Body of pancreas (tissue), 4 donors: ENCODE data around the gene TMEM184A. TPM values are rescaled to one million over a fixed set of nuclear protein-coding genes. Genes with fewer than 3 reads are reported as not detected.
A peak's percentile ranks its signal among the peaks of the same experiment; 100 is the strongest.

Experiments
- ATAC-seq: fragments of 150-250 bp; one replicate; pipeline ENCODE4 v1.9.1; 2016
- DNase-seq, 4 donors: peaks; one replicate each; pipeline ENCODE4 v3.0.0-alpha.2; 2019
- H3K27ac ChIP-seq, 4 donors: fragments of 200-600 bp; sonication (generic); 1 replicate in 3 of 4; 2 replicates in 1 of 4; pipeline versions ENCODE4 v1.5.1 to v1.6.1; 2016 to 2019; ENCODE audit warnings: mild to moderate bottlenecking in 1 of 4, mixed read lengths in 1 of 4, moderate library complexity in 1 of 4
- H3K27me3 ChIP-seq, 2 donors: fragments of 200-600 bp; sonication (generic); one replicate each; pipeline ENCODE4 v1.6.0; 2016; ENCODE audit warnings: mild to moderate bottlenecking in 1 of 2
- H3K36me3 ChIP-seq, 2 donors: fragments of 200-600 bp; sonication (generic); replicated peaks in 1 of 2; 2 replicates each; pipeline ENCODE4 v1.5.1; 2016; ENCODE audit warnings: low read depth in 2 of 2; ENCODE audit not compliant: insufficient read depth in 1 of 2
- H3K4me1 ChIP-seq: fragments of 200-600 bp; sonication (generic); one replicate; pipeline ENCODE4 v1.6.0; 2016
- H3K4me3 ChIP-seq, 2 donors: fragments of 200-600 bp; sonication (generic); 1 replicate in 1 of 2; 2 replicates in 1 of 2; pipeline ENCODE4 v1.5.1; 2016 to 2019
- H3K9me3 ChIP-seq, 3 donors: fragments of 200-600 bp; sonication (generic); 1 replicate in 2 of 3; 2 replicates in 1 of 3; pipeline ENCODE4 v1.5.1; 2016
- POLR2A ChIP-seq, 3 donors: fragments of 450-650 bp; IDR thresholded peaks; one replicate each; pipeline ENCODE4 v1.6.1; 2016; ENCODE audit warnings: antibody characterized with exemption in 3 of 3, mild to moderate bottlenecking in 2 of 3
- WGBS, 2 donors: methylation state at CpG; one replicate each; pipeline ENCODE4 v1.1.5; 2017; 5-methylcytosine and 5-hydroxymethylcytosine counted together
- intact Hi-C: fragments of 100-400 bp; cut with DNase I; formaldehyde crosslinking; loops from one replicate; pipeline ENCODE4 v1.15.1; 2023
- total RNA-seq, 2 donors: library from RNA; depleted of rRNA; stranded (reverse); fragments of >200 nt; gene quantifications; one replicate each; pipeline ENCODE4 v1.1.0, GENCODE V29; 2016
- TF ChIP-seq, protein P1 (sequence below), 7 experiments: fragments of 450-650 bp in 4 of 7; fragments of 200-600 bp in 3 of 7; sonication (generic) in 3 of 7; IDR thresholded peaks; one replicate each; pipeline ENCODE4 v1.5.1; 2016 to 2019; ENCODE audit warnings: antibody characterized with exemption in 7 of 7

The TMEM184A gene
- total RNA-seq, 2 donors from 2014 or later = 21.0 to 65.3 TPM

DNA sequence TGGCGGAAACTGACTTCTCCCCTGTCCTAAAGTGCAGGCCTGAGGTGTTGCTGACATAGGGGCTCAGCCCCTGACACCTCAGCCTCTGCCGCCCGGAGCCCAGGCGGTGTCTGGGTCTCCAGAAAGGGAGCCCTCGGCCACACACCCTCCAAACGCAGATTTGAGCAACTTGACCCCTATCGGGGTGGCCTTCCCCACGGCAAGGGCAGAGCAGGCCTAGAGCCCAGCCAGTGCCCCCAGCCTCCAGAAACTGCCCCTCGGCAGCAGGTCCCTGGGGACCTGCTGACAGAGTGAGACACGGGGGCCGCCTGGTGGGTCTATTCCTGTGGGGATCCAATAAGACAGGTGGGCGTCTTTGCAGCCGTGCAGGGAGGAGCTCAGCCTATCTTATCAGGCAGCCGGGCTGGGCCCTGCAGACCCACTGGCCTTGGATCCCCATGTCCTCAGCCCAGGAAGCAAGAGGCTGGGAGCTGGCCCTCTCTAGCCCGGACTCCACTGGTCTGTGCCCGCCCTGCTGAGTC, 11.0 kb downstream of the TMEM184A start:
- ATAC-seq = no peak
- no peak for TF ChIP-seq POLR2A (IDR thresholded peaks at IDR 0.05)
- intact Hi-C loops = loop anchor here (5.0 kb wide), 1 partner anchor 43 kb away; the partner anchor contains the start of gene INTS1
- H3K27me3 ChIP-seq = no peaks in the 10 kb centered on the region
- H3K27ac ChIP-seq = peak overlapping the region in 3 of 4 donors; percentile 43 to 70 (median 69)
- H3K36me3 ChIP-seq = peaks cover 10 to 22% of the 10 kb centered on the region in 2 donors
- peak in 1 of 4 donors; percentile 24 for DNase-seq
- 77% methylated on average over 13 of the region's 16 CpGs; no CpG with 5 or more reads in 1 of the 2 donors for WGBS, 2 donors
- peaks cover 19% of the 10 kb centered on the region for H3K4me1 ChIP-seq
- H3K4me3 ChIP-seq = no peak overlapping the region
- H3K9me3 ChIP-seq = no peaks in the 10 kb centered on the region

GRCh38 chr7:1544178-1544895, 11.7 kb downstream of the TMEM184A start:
- 77 to 82% methylated on average over 17 to 41 of the region's 41 CpGs for WGBS, 2 donors

DNA sequence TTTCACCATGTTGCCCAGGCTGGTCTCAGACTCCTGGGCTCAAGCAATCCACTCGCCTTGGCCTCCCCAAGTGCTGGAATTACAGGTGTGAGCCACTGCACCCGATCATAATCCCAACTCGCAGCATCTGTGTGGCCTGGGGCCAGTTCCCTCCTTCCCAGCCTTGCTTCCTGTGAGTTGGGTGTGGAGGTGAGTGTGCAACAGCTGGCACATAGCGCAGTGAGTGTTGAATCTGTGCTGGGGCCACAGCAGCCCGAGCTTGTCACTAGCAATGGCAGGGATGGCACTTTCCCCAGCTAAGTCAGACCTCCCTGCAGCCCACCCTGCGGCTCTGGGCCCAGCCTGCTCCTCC, 12.2 kb downstream of the TMEM184A start:
- no peaks in the 10 kb centered on the region for H3K27me3 ChIP-seq
- peak in 2 of 4 donors; percentile 54 to 62 for DNase-seq
- peaks cover 17 to 19% of the 10 kb centered on the region in 2 donors for H3K36me3 ChIP-seq
- peak overlapping the region in 1 of 4 donors; percentile 8 for H3K27ac ChIP-seq
- intact Hi-C loops = no loop called here
- H3K9me3 ChIP-seq = no peaks in the 10 kb centered on the region
- H3K4me1 ChIP-seq = peaks cover 29% of the 10 kb centered on the region
- no peak overlapping the region for H3K4me3 ChIP-seq
- no peak for ATAC-seq
- no peak for TF ChIP-seq POLR2A (IDR thresholded peaks at IDR 0.05)
- TF ChIP-seq, protein P1, sequence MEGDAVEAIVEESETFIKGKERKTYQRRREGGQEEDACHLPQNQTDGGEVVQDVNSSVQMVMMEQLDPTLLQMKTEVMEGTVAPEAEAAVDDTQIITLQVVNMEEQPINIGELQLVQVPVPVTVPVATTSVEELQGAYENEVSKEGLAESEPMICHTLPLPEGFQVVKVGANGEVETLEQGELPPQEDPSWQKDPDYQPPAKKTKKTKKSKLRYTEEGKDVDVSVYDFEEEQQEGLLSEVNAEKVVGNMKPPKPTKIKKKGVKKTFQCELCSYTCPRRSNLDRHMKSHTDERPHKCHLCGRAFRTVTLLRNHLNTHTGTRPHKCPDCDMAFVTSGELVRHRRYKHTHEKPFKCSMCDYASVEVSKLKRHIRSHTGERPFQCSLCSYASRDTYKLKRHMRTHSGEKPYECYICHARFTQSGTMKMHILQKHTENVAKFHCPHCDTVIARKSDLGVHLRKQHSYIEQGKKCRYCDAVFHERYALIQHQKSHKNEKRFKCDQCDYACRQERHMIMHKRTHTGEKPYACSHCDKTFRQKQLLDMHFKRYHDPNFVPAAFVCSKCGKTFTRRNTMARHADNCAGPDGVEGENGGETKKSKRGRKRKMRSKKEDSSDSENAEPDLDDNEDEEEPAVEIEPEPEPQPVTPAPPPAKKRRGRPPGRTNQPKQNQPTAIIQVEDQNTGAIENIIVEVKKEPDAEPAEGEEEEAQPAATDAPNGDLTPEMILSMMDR (IDR thresholded peaks at IDR 0.05) = no peak
- 52 to 66% methylated on average over 3 to 6 of the region's 6 CpGs for WGBS, 2 donors

More at GRCh38 chr7:1544178-1544895, 11.7 kb downstream of the TMEM184A start:
- Histone ChIP-seq H3K9me3 (no peaks in the 10 kb centered on the region), H3K27me3 (no peaks in the 10 kb centered on the region), H3K4me1 (peaks cover 24% of the 10 kb centered on the region), H3K36me3 (peaks cover 17 to 24% of the 10 kb centered on the region in 2 donors), H3K4me3 (no peak overlapping the region), H3K27ac (peak overlapping the region in 2 of 4 donors; percentile 43 to 69)
- DNase-seq (no peak), ATAC-seq (no peak)
- intact Hi-C loops = no loop called here
- TF ChIP-seq POLR2A (IDR thresholded peaks at IDR 0.05) = no peak
- TF ChIP-seq, protein P1 (IDR thresholded peaks at IDR 0.05) = no peak

GRCh38 chr7:1542841-1543747, 12.9 kb downstream of the TMEM184A start:
- peak overlapping the region in 1 of 4 donors; percentile 30 for H3K27ac ChIP-seq
- no peak for TF ChIP-seq POLR2A (IDR thresholded peaks at IDR 0.05)
- TF ChIP-seq, protein P1 (IDR thresholded peaks at IDR 0.05) = no peak
- ATAC-seq = no peak

GRCh38 chr7:1542329-1542728, 13.7 kb downstream of the TMEM184A start:
- Histone ChIP-seq H3K9me3 (no peaks in the 10 kb centered on the region), H3K27ac (peak overlapping the region in 1 of 4 donors; percentile 30), H3K36me3 (peaks cover 16 to 17% of the 10 kb centered on the region in 2 donors), H3K4me1 (peaks cover 44% of the 10 kb centered on the region), H3K27me3 (no peaks in the 10 kb centered on the region), H3K4me3 (no peak overlapping the region)
- peak in 1 of 3 donors; percentile 2 for TF ChIP-seq POLR2A (IDR thresholded peaks at IDR 0.05)
- TF ChIP-seq, protein P1 (IDR thresholded peaks at IDR 0.05) = no peak
- DNase-seq (no peak), ATAC-seq (no peak)
- 85 to 88% methylated on average over 21 of the region's 21 CpGs for WGBS, 2 donors
- intact Hi-C loops = no loop called here

More at GRCh38 chr7:1542841-1543747, 12.9 kb downstream of the TMEM184A start:
- Histone ChIP-seq H3K36me3 (peaks cover 17 to 18% of the 10 kb centered on the region in 2 donors), H3K9me3 (no peaks in the 10 kb centered on the region), H3K4me1 (peaks cover 36% of the 10 kb centered on the region), H3K4me3 (no peak overlapping the region), H3K27me3 (no peaks in the 10 kb centered on the region)
- intact Hi-C loops = no loop called here
- DNase-seq = no peak
- WGBS, 2 donors = 73 to 81% methylated on average over 29 to 30 of the region's 38 CpGs
